Fibroblast of villous mesenchyme (primary cell): ENCODE results near the gene GBX2. TPM values are rescaled to one million over a fixed set of nuclear protein-coding genes. Genes with fewer than 3 reads are reported as not detected.
A peak's percentile ranks its signal among the peaks of the same experiment; 100 is the strongest.

Source experiments
- DNase-seq: peaks from one replicate; pipeline ENCODE4 v3.0.0-alpha.2; 2010; ENCODE audit warnings: low read depth
- H3K4me3 ChIP-seq: 2 replicates; pipeline ENCODE4 v1.5.1; 2011; ENCODE audit warnings: low read depth, mild to moderate bottlenecking, low read length
- small RNA-seq: library from RNA; depleted of rRNA; stranded (forward); fragments of <200 nt; gene quantifications from one replicate; pipeline ENCODE3, GENCODE V24; 2012
- total RNA-seq: library from RNA; depleted of rRNA; stranded (reverse); fragments of >200 nt; gene quantifications from 2 replicates; pipeline ENCODE4 v1.2.3, GENCODE V29; 2012
- TF ChIP-seq, protein P1 (sequence below): IDR thresholded peaks from 2 replicates; pipeline ENCODE4 v1.5.1; 2012; ENCODE audit warnings: low read depth, mild to moderate bottlenecking, low read length; ENCODE audit not compliant: insufficient read depth

Gene GBX2
- total RNA-seq, 1 donor = not detected

DNA sequence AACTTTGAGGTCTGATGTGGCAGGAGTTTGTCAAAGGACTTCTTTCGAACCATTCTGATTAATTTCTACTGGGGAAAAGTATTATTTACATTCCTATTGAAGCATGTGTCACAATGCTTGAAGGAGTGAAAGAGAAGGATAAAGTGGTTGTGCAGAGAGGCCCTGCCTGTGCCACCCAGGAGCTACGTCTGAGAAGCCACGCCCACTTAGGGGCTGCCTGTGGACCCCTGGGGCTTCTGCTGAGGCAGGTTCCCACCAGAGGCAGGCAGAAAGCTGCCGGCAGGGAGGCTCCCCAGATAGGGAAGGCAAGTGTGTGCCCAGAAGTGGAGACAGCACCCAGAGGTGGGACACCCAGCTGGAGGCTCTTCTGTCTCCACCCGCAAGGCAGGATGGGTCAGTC is 47.4 kb downstream of the GBX2 start:
- TF ChIP-seq, protein P1, sequence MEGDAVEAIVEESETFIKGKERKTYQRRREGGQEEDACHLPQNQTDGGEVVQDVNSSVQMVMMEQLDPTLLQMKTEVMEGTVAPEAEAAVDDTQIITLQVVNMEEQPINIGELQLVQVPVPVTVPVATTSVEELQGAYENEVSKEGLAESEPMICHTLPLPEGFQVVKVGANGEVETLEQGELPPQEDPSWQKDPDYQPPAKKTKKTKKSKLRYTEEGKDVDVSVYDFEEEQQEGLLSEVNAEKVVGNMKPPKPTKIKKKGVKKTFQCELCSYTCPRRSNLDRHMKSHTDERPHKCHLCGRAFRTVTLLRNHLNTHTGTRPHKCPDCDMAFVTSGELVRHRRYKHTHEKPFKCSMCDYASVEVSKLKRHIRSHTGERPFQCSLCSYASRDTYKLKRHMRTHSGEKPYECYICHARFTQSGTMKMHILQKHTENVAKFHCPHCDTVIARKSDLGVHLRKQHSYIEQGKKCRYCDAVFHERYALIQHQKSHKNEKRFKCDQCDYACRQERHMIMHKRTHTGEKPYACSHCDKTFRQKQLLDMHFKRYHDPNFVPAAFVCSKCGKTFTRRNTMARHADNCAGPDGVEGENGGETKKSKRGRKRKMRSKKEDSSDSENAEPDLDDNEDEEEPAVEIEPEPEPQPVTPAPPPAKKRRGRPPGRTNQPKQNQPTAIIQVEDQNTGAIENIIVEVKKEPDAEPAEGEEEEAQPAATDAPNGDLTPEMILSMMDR = no peak
- DNase-seq = no peak
- no peak overlapping the region for H3K4me3 ChIP-seq

DNA sequence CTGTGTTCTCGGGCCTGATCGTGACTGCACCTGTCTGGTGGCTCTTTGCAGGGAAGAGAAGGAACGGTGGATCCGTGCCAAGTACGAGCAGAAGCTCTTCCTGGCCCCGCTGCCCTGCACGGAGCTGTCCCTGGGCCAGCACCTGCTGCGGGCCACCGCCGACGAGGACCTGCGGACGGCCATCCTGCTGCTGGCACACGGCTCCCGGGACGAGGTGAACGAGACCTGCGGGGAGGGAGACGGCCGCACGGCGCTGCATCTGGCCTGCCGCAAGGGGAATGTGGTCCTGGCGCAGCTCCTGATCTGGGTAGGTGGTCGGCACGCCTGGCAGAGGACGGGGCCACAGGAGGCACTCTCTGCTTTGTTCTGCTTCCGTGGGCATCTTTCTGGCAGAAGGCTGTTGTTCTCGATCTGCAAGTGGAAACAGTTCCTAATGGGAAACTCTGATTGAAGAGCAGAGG is 48.0 kb downstream of the GBX2 start:
- TF ChIP-seq, protein P1 = no peak
- H3K4me3 ChIP-seq = no peak overlapping the region
- no peak for DNase-seq

DNA sequence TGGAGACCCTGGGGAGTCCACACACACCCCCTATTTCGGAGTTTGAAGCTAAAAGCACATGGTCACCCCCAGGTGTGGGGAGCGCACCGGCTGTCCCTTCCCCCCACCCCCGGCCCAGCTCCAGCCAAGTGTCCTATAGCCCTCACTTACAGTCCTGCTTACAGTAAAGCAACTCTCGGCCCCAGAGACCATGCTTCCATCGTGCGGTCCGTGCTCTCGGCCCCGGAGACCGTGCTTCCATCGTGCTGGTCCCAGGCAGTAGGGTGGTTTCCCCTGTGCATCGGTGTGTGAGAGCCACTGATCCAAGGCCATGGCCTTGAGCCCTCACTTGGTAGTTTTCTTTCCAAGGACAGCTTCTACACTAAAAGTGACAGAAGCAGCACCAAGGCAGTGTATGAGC is 48.7 kb downstream of the GBX2 start:
- DNase-seq = no peak
- TF ChIP-seq, protein P1 = no peak
- no peak overlapping the region for H3K4me3 ChIP-seq

DNA sequence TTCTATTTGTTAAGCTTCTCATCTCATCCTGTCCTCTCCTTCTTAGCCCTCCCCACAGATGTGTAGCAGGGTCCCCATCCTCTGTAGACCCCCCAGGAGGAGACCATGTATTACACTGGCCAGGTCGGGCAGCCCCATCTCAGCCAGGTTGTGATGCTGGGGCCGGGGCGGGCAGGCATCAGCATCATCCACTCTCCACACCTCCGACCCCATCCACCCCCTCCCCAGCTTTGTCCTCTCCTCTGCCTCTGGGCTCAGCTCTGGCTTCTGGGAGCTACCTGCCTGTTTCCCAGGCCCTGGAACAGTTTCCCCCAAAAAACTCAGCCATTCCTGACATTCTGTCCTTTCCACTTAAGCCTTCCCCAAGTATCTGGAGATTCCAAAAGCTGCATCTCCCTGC is 49.2 kb downstream of the GBX2 start:
- no peak overlapping the region for H3K4me3 ChIP-seq
- TF ChIP-seq, protein P1 = no peak

DNA sequence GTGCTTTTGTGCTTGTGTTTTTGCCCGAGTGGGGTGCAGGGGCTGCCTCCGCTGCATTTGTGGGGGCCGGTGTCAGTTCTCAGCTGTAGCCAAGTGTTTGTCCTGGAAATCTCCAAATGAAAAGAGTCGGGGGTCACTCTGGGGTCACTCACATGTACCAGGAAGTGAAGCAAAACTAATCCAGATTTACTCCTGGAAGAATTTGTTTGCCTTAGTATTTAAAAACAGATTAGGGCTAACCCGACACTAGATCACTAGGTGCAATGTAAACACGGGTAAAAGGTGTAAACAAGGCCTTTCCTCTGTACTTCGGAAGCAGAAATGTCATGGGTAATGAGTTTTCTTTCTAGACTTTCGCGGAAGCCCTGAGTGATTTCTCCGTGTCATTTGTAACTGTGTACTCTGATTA is 50.3 kb downstream of the GBX2 start:
- no peak overlapping the region for H3K4me3 ChIP-seq
- peak; percentile 16 for DNase-seq
- TF ChIP-seq, protein P1 = no peak

More for the DNA sequence above, 49.2 kb downstream of the GBX2 start:
- DNase-seq = no peak

DNA sequence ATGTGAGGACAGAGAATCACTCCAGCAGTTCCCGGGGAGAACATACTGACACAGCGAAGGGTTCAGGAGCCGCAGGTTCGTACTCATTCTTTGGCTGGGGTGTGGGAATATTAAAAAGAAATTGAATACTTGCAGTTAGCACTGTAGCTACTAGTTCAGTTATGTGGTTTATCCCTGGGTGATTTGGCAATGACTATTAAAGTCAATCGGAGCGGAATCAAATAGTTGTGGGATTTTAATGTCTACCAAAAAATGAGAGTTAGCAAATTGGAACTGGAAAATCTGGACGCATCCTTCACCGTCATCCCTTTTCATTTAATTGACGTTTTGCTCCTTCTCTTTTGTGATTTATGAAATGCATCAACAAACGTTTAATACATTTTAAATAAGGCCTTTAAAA is 50.8 kb downstream of the GBX2 start:
- no peak overlapping the region for H3K4me3 ChIP-seq
- no peak for DNase-seq
- TF ChIP-seq, protein P1 = no peak

Small RNA genes within 50 kb of the gene (small RNA-seq; reads per million reads assigned to genes)
- gene RF00019 (not detected), gene RNU1-31P (not detected)

Other genes starting within 250 kb of the GBX2 start
- gene ASB18, start 96.0 kb upstream of the GBX2 start, total RNA-seq = not detected in 2 replicates